Astrocyte (in vitro differentiated cells and primary cell): Measurements from ENCODE around the gene EP400. TPM values are rescaled to one million over a fixed set of nuclear protein-coding genes. Genes with fewer than 3 reads are reported as not detected.

Experiments
- DNase-seq: peaks from one replicate; pipeline ENCODE4 v3.0.0-alpha.2; 2010; ENCODE audit warnings: low read depth
- FAIRE-seq: peaks from 2 replicates; lab custom pipeline; 2011; peaks lifted over from hg19 to GRCh38; lab: Jason Lieb, UNC
- H2AFZ ChIP-seq: 2 replicates; pipeline ENCODE4 v1.6.0; 2012; ENCODE audit warnings: low read depth, low read length, inconsistent platforms
- H3K27ac ChIP-seq: 2 replicates; pipeline ENCODE4 v1.5.1; 2011; ENCODE audit warnings: low read depth, low read length, inconsistent platforms
- H3K27me3 ChIP-seq: 2 replicates; pipeline ENCODE4 v1.6.0; 2011; ENCODE audit warnings: low read length, inconsistent platforms; ENCODE audit not compliant: insufficient read depth
- H3K36me3 ChIP-seq: 2 replicates; pipeline ENCODE4 v1.5.1; 2011; ENCODE audit warnings: low read length, inconsistent platforms; ENCODE audit not compliant: insufficient read depth
- H3K4me1 ChIP-seq: 2 replicates; pipeline ENCODE4 v1.5.1; 2011; ENCODE audit warnings: low read length, inconsistent platforms; ENCODE audit not compliant: insufficient read depth
- H3K4me2 ChIP-seq: 2 replicates; pipeline ENCODE4 v1.6.0; 2012; ENCODE audit warnings: low read length, inconsistent platforms
- H3K4me3 ChIP-seq: 2 replicates; pipeline ENCODE4 v1.5.1; 2011; ENCODE audit warnings: low read depth, mild to moderate bottlenecking, low read length, inconsistent platforms; ENCODE audit not compliant: insufficient read depth
- H3K79me2 ChIP-seq: 2 replicates; pipeline ENCODE4 v1.6.0; 2012; ENCODE audit warnings: mild to moderate bottlenecking, low read length, inconsistent platforms; ENCODE audit not compliant: insufficient read depth
- H3K9ac ChIP-seq: 2 replicates; pipeline ENCODE4 v1.6.0; 2012; ENCODE audit warnings: mild to moderate bottlenecking, low read length, inconsistent platforms
- H3K9me3 ChIP-seq: 2 replicates; pipeline ENCODE4 v1.5.1; 2012; ENCODE audit warnings: low read depth, mild to moderate bottlenecking, low read length, inconsistent platforms; ENCODE audit not compliant: insufficient read depth
- H4K20me1 ChIP-seq: 2 replicates; pipeline ENCODE4 v1.6.0; 2012; ENCODE audit warnings: low read length, inconsistent platforms; ENCODE audit not compliant: insufficient read depth
- H3K27ac Mint-ChIP-seq: one replicate; pipeline ENCODE4 v1.8.0; 2021; ENCODE audit warnings: mild to moderate bottlenecking, mixed read lengths; ENCODE audit not compliant: unreplicated experiment
- H3K27me3 Mint-ChIP-seq: one replicate; pipeline ENCODE4 v1.8.0; 2021; ENCODE audit warnings: low read depth, mixed read lengths; ENCODE audit not compliant: unreplicated experiment
- H3K36me3 Mint-ChIP-seq: one replicate; pipeline ENCODE4 v1.8.0; 2021; ENCODE audit warnings: low read depth, mixed read lengths; ENCODE audit not compliant: unreplicated experiment
- H3K4me1 Mint-ChIP-seq: one replicate; pipeline ENCODE4 v1.8.0; 2021; ENCODE audit warnings: low read depth, mixed read lengths; ENCODE audit not compliant: unreplicated experiment
- H3K4me3 Mint-ChIP-seq: one replicate; pipeline ENCODE4 v1.8.0; 2021; ENCODE audit warnings: mild to moderate bottlenecking, moderate library complexity, mixed read lengths; ENCODE audit not compliant: unreplicated experiment
- H3K9me3 Mint-ChIP-seq: one replicate; pipeline ENCODE4 v1.8.0; 2021; ENCODE audit warnings: mild to moderate bottlenecking, mixed read lengths; ENCODE audit not compliant: unreplicated experiment
- EZH2 ChIP-seq: IDR thresholded peaks from 2 replicates; pipeline ENCODE4 v1.6.1; 2012; ENCODE audit warnings: mild to moderate bottlenecking, low read length, inconsistent platforms; ENCODE audit not compliant: insufficient read depth
- total RNA-seq: library from RNA; stranded (reverse); gene quantifications from 2 replicates; pipeline ENCODE4 v1.2.1, GENCODE V29; 2021
- TF ChIP-seq, protein P1 (sequence below): IDR thresholded peaks from 2 replicates; pipeline ENCODE4 v1.5.1; 2011; ENCODE audit warnings: low read depth, mild to moderate bottlenecking, inconsistent platforms, low read length, moderate library complexity; ENCODE audit not compliant: insufficient read depth

The EP400 gene
- total RNA-seq, 1 donor from 2014 or later = 39.8 TPM

- no peak for TF ChIP-seq EZH2
- TF ChIP-seq, protein P1, sequence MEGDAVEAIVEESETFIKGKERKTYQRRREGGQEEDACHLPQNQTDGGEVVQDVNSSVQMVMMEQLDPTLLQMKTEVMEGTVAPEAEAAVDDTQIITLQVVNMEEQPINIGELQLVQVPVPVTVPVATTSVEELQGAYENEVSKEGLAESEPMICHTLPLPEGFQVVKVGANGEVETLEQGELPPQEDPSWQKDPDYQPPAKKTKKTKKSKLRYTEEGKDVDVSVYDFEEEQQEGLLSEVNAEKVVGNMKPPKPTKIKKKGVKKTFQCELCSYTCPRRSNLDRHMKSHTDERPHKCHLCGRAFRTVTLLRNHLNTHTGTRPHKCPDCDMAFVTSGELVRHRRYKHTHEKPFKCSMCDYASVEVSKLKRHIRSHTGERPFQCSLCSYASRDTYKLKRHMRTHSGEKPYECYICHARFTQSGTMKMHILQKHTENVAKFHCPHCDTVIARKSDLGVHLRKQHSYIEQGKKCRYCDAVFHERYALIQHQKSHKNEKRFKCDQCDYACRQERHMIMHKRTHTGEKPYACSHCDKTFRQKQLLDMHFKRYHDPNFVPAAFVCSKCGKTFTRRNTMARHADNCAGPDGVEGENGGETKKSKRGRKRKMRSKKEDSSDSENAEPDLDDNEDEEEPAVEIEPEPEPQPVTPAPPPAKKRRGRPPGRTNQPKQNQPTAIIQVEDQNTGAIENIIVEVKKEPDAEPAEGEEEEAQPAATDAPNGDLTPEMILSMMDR = no peak
- no peak overlapping the region for H2AFZ ChIP-seq
- DNase-seq (no peak), FAIRE-seq (no peak)
- H3K27me3 ChIP-seq = no peaks in the 10 kb centered on the region
- no peak overlapping the region for H3K9ac ChIP-seq
- no peaks in the 10 kb centered on the region for H3K9me3 Mint-ChIP-seq
- H3K4me1 Mint-ChIP-seq = no peaks in the 10 kb centered on the region
- no peak overlapping the region for H3K4me2 ChIP-seq
- no peak overlapping the region for H3K4me3 ChIP-seq
- H3K4me3 Mint-ChIP-seq = no peak overlapping the region
- no peak overlapping the region for H3K27ac ChIP-seq
- H3K27ac Mint-ChIP-seq = no peak overlapping the region
- H3K9me3 ChIP-seq = no peaks in the 10 kb centered on the region
- H3K4me1 ChIP-seq = no peaks in the 10 kb centered on the region
- no peaks in the 10 kb centered on the region for H3K27me3 Mint-ChIP-seq
- no peaks in the 10 kb centered on the region for H3K79me2 ChIP-seq
- H4K20me1 ChIP-seq = peaks cover 18% of the 10 kb centered on the region
- peaks cover 24% of the 10 kb centered on the region for H3K36me3 ChIP-seq
- peaks cover 25% of the 10 kb centered on the region for H3K36me3 Mint-ChIP-seq
These were observed 116.6 kb downstream of the EP400 start for GRCh38 chr12:132066345-132066685.

- Mint-ChIP-seq H3K27me3 (no peaks in the 10 kb centered on the region), H3K9me3 (no peaks in the 10 kb centered on the region), H3K4me1 (peaks cover 1% of the 10 kb centered on the region), H3K36me3 (peaks cover 21% of the 10 kb centered on the region), H3K4me3 (no peak overlapping the region), H3K27ac (no peak overlapping the region)
- Histone ChIP-seq H3K79me2 (no peaks in the 10 kb centered on the region), H3K9ac (no peak overlapping the region), H3K4me1 (no peaks in the 10 kb centered on the region), H3K9me3 (no peaks in the 10 kb centered on the region), H3K4me3 (no peak overlapping the region), H3K27ac (no peak overlapping the region), H2AFZ (no peak overlapping the region), H3K4me2 (no peak overlapping the region), H4K20me1 (peaks cover 22% of the 10 kb centered on the region), H3K27me3 (no peaks in the 10 kb centered on the region), H3K36me3 (peaks cover 25% of the 10 kb centered on the region)
- DNase-seq (no peak), FAIRE-seq (no peak)
- TF ChIP-seq EZH2 = no peak
- TF ChIP-seq, protein P1 = no peak
These were observed 117.0 kb downstream of the EP400 start for GRCh38 chr12:132066749-132067148.

DNA sequence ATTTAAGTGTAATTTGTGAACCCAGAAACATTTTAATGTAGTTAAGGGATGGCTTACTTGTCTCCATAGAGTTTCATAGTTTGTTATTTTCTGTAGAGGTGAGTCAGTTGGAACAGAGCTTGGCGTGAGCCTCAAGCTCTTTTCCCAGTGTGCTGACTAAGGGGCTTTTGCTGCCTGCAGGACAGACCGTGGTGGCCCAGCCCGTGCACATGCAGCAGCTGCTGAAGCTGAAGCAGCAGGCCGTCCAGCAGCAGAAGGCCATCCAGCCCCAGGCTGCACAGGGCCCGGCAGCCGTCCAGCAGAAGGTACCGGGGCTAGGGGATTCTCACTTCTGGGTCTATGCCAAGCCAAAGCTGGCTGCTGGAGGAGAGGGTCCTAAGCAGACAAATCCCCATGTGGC is 117.4 kb downstream of the EP400 start:
- FAIRE-seq = no peak

More for the DNA sequence above, 117.4 kb downstream of the EP400 start:
- Histone ChIP-seq H3K36me3 (peaks cover 27% of the 10 kb centered on the region), H3K27ac (no peak overlapping the region), H3K4me1 (no peaks in the 10 kb centered on the region), H3K79me2 (no peaks in the 10 kb centered on the region), H3K27me3 (no peaks in the 10 kb centered on the region), H3K4me3 (no peak overlapping the region), H3K4me2 (no peak overlapping the region), H4K20me1 (peaks cover 25% of the 10 kb centered on the region), H3K9ac (no peak overlapping the region), H3K9me3 (no peaks in the 10 kb centered on the region), H2AFZ (no peak overlapping the region)
- no peak for TF ChIP-seq EZH2
- TF ChIP-seq, protein P1 = no peak
- Mint-ChIP-seq H3K27me3 (no peaks in the 10 kb centered on the region), H3K4me3 (no peak overlapping the region), H3K36me3 (peaks cover 21% of the 10 kb centered on the region), H3K4me1 (peaks cover 2% of the 10 kb centered on the region), H3K27ac (no peak overlapping the region), H3K9me3 (no peaks in the 10 kb centered on the region)
- DNase-seq = no peak
